Osteoblast (primary cell): Measurements from ENCODE around the gene TMEM141. TPM values are rescaled to one million over a fixed set of nuclear protein-coding genes. Genes with fewer than 3 reads are reported as not detected.
A peak's percentile ranks its signal among the peaks of the same experiment; 100 is the strongest.
"Not testable (repeated sequence)": the region's sequence is repeated elsewhere in the genome, so short reads cannot be mapped to it uniquely, and the experiment has no call there.

Experiments used
- DNase-seq: peaks from one replicate; pipeline ENCODE4 v3.0.0; 2011; ENCODE audit warnings: low spot score, mixed read lengths; ENCODE audit not compliant: insufficient read length; ENCODE audit errors: missing footprints
- H2AFZ ChIP-seq: 2 replicates; pipeline ENCODE4 v1.6.0; 2011; ENCODE audit warnings: mild to moderate bottlenecking, low read length
- H3K27ac ChIP-seq: 2 replicates; pipeline ENCODE4 v1.5.1; 2011; ENCODE audit warnings: mild to moderate bottlenecking, low read depth, low read length, moderate library complexity
- H3K27me3 ChIP-seq: 2 replicates; pipeline ENCODE4 v1.6.0; 2012; ENCODE audit warnings: mild to moderate bottlenecking, control low read depth, inconsistent platforms, low read length, moderate library complexity; ENCODE audit not compliant: insufficient read depth
- H3K36me3 ChIP-seq: 2 replicates; pipeline ENCODE4 v1.5.1; 2011; ENCODE audit warnings: mild to moderate bottlenecking, low read length, control low read depth, moderate library complexity; ENCODE audit not compliant: insufficient read depth
- H3K4me1 ChIP-seq: 2 replicates; pipeline ENCODE4 v1.5.1; 2011; ENCODE audit warnings: mild to moderate bottlenecking, low read length, control low read depth, moderate library complexity; ENCODE audit not compliant: insufficient read depth
- H3K4me2 ChIP-seq: 2 replicates; pipeline ENCODE4 v1.6.0; 2011; ENCODE audit warnings: mild to moderate bottlenecking, low read length; ENCODE audit not compliant: insufficient read depth
- H3K4me3 ChIP-seq: fragments of 200-600 bp; sonication (generic); 3 replicates; pipeline ENCODE4 v1.5.1; 2012; ENCODE audit warnings: mild to moderate bottlenecking, low read length, inconsistent platforms; ENCODE audit not compliant: insufficient read depth
- H3K79me2 ChIP-seq: 2 replicates; pipeline ENCODE4 v1.6.0; 2012; ENCODE audit warnings: mild to moderate bottlenecking, low read length, control low read depth, inconsistent platforms; ENCODE audit not compliant: insufficient read depth
- H3K9me3 ChIP-seq: 2 replicates; pipeline ENCODE4 v1.5.1; 2011; ENCODE audit warnings: low read depth, low read length, control low read depth
- H4K20me1 ChIP-seq: 2 replicates; pipeline ENCODE4 v1.6.0; 2012; ENCODE audit warnings: mild to moderate bottlenecking, low read length, control low read depth; ENCODE audit not compliant: insufficient read depth
- CTCF ChIP-seq: IDR thresholded peaks from 2 replicates; pipeline ENCODE4 v1.5.1; 2011; ENCODE audit warnings: mild to moderate bottlenecking, low read depth, low read length, moderate library complexity; ENCODE audit errors: extremely low read depth
- total RNA-seq: library from RNA; depleted of rRNA; stranded (reverse); fragments of >200 nt; gene quantifications from 2 replicates; pipeline ENCODE4 v1.2.3, GENCODE V29; 2012

The TMEM141 gene
- total RNA-seq, 1 donor = 39.8 TPM

- H3K4me3 ChIP-seq = no peak overlapping the region
- no peak overlapping the region for H3K27ac ChIP-seq
- no peaks in the 10 kb centered on the region for H3K36me3 ChIP-seq
- H3K4me1 ChIP-seq = no peaks in the 10 kb centered on the region
- no peak for DNase-seq
- H2AFZ ChIP-seq = no peak overlapping the region
- no peaks in the 10 kb centered on the region for H3K9me3 ChIP-seq
- H4K20me1 ChIP-seq = no peaks in the 10 kb centered on the region
- peaks cover 43% of the 10 kb centered on the region for H3K27me3 ChIP-seq
- no peaks in the 10 kb centered on the region for H3K79me2 ChIP-seq
- no peak overlapping the region for H3K4me2 ChIP-seq
- TF ChIP-seq CTCF = no peak
Observed at GRCh38 chr9:136782452-136782851, 8.7 kb upstream of the TMEM141 start.

- Histone ChIP-seq H3K27me3 (peaks cover 23% of the 10 kb centered on the region), H3K4me1 (no peaks in the 10 kb centered on the region), H3K4me3 (no peak overlapping the region), H3K9me3 (no peaks in the 10 kb centered on the region), H3K79me2 (no peaks in the 10 kb centered on the region), H4K20me1 (no peaks in the 10 kb centered on the region), H3K36me3 (no peaks in the 10 kb centered on the region), H3K4me2 (no peak overlapping the region), H2AFZ (no peak overlapping the region), H3K27ac (no peak overlapping the region)
- peak; percentile 44 for DNase-seq
- peak; percentile 44 for TF ChIP-seq CTCF
Observed at GRCh38 chr9:136784249-136784996, 6.7 kb upstream of the TMEM141 start.

- Histone ChIP-seq H2AFZ (no peak overlapping the region), H3K27ac (no peak overlapping the region), H4K20me1 (no peaks in the 10 kb centered on the region), H3K27me3 (peaks cover 18% of the 10 kb centered on the region), H3K36me3 (no peaks in the 10 kb centered on the region), H3K4me3 (no peak overlapping the region), H3K4me1 (no peaks in the 10 kb centered on the region), H3K9me3 (no peaks in the 10 kb centered on the region), H3K4me2 (no peak overlapping the region), H3K79me2 (no peaks in the 10 kb centered on the region)
- peak; percentile 37 for DNase-seq
- TF ChIP-seq CTCF = no peak
Observed at GRCh38 chr9:136784997-136785361, 6.2 kb upstream of the TMEM141 start.

- not testable (repeated sequence) for DNase-seq, H3K4me2 ChIP-seq, H3K27ac ChIP-seq, H3K4me3 ChIP-seq, H4K20me1 ChIP-seq, H2AFZ ChIP-seq, H3K79me2 ChIP-seq, H3K36me3 ChIP-seq, H3K4me1 ChIP-seq, H3K9me3 ChIP-seq
- H3K27me3 ChIP-seq = peaks cover 12% of the 10 kb centered on the region
Observed at GRCh38 chr9:136785565-136786355, 5.4 kb upstream of the TMEM141 start.
